HK-2 (cell line): ENCODE results near the gene TRAF3.
"Not testable (repeated sequence)": the region's sequence is repeated elsewhere in the genome, so short reads cannot be mapped to it uniquely, and the experiment has no call there.

Experiments used
- DNase-seq: peaks from one replicate; pipeline ENCODE4 v3.0.0-alpha.2; 2018; ENCODE audit not compliant: unreplicated experiment

TRAF3 gene

GRCh38 chr14:102865916-102866315 lies 88.7 kb downstream of the TRAF3 start:
- not testable (repeated sequence) for DNase-seq

DNA sequence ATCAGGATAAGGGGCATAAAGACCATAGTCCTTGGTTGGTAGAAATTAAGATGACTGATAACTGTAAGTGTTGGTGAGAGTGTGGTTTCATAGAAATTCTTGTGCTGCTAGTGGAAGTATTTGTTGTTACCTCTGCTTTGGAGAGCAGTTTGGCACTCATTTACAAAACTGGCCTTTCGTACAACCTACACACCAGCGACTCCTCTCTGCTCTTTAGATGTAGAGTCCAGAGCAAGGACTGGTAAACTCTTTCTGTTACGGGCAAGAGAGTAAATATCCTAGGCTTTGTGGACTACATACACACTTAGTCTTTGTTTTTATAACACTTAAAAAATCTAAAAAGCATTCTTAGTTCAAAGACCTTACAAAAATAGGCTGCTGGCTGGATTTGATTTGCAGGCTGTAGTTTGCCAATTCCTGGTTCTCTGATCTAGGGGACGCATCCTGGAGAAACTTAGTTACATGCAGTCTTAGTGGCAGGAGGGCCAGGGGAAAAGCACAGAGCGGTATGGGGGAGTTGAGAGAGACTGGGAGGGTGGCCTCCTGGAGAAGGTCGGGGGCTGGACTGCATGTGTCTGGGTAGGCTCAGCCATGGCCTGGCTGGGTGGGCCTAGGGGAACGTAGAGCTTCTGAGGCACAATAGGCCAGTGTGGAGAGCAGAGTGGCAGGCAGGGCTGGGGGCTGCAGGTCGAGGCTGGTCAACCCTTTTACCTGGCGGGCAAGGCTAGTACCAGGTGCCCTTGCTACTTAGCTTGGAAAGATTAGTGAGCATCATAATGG lies 89.9 kb downstream of the TRAF3 start:
- no peak for DNase-seq

GRCh38 chr14:102867826-102868580 lies 90.8 kb downstream of the TRAF3 start:
- no peak for DNase-seq

DNA sequence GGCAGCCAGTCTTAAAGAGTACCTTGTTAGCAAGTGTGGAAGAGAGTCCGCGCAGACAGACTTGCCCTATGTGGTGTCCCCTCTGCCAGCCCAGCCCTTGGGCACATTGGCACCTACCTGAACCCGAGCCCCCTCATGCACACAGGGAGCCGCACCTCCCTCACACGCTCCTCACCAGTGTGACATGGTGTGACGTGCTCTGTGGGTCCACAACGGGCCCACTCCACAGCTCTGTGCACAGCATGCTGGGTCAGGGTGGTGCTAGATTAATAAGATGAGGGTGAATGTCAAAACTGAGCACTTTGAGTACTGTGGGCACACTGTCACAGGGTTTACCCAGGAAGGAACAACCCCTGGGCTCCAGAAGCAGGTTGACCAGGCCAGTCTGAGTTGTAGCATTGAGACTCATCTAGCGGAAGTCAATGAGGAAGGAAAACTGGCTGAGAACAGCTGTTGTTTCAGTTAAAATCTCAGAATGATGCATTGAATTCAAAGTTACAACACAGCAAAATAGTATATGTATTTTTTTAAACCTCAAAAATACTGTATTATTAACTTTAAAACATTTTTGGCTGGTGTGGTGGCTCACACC lies 91.8 kb downstream of the TRAF3 start:
- DNase-seq, result no peak

DNA sequence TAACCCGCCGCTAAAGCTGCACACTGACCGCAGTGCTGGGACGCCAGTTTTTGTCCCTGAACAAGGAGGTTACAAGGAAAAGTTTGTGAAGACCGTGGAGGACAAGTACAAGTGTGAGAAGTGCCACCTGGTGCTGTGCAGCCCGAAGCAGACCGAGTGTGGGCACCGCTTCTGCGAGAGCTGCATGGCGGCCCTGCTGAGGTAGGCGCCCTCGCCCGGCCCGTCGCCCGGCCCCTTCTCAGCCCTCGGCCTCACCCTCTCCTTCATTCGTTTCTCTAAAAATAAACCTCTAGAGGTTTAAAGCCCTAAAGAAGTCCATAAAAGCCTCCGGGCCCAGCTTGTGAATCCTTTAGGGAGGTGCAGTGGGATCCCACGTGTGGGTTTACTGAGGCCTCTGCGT lies 93.0 kb downstream of the TRAF3 start:
- no peak for DNase-seq

DNA sequence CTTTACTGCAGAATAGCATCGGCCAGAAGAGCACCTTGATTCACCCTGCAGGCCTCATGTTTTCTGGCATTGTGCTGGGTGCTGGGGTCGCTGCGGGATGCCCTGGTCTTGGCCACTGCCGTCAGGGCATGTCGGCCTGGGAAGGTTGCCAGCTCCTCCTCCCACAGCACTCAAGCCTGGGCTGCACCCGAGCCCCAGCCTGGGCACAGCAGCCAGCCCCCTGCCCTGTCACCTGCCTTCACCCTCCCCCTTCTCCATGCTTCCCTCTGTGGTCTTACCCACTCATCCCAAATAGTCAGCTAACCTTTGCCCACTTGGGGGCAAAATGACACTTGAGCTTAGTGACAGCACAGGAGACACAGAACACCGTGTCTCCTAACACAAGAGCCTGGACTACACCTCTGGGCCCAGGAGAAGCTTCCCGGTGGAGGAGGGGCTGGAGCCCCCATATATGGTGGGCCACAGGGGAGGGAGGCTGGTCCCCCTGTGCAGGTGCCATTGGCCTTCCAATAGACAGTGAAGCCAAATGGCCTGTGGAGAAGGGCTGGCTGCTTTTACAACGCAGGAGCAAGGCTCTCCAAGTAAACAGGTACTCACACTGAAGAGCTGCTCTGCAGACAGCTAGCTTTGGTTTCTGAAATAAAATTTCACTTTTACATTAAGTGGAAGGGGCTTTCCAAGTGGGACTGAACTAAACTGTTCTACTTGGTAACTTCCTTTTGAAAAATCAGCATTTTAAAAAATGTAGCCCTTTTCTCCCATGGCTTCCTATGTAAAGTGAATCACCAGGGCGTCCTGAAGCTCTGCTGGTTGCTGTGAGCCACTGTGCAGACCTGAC lies 94.0 kb downstream of the TRAF3 start:
- no peak for DNase-seq

GRCh38 chr14:102872020-102872419 lies 94.8 kb downstream of the TRAF3 start:
- no peak for DNase-seq

GRCh38 chr14:102873131-102873530 lies 95.9 kb downstream of the TRAF3 start:
- DNase-seq, result no peak

- DNase-seq, result no peak
Measured at GRCh38 chr14:102873546-102874061, 96.4 kb downstream of the TRAF3 start.

DNA sequence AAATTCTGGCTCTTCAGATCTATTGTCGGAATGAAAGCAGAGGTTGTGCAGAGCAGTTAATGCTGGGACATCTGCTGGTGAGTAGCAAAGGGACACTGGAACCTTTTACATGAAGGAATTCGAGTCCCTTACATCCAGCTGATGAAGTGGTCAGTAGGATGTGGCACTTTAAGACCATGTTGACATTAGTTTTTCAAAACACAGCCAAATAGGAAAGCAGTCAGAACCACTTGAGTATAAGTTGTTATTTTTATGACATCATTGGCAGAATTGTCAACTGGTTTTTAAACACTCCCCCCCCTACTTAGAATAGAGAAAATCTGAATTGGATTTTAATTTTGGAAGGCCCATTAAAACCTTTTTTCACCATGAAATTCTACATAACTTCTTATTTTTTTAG lies 98.4 kb downstream of the TRAF3 start:
- DNase-seq, result no peak

- not testable (repeated sequence) for DNase-seq
Measured at GRCh38 chr14:102877511-102877910, 100.3 kb downstream of the TRAF3 start.

DNA sequence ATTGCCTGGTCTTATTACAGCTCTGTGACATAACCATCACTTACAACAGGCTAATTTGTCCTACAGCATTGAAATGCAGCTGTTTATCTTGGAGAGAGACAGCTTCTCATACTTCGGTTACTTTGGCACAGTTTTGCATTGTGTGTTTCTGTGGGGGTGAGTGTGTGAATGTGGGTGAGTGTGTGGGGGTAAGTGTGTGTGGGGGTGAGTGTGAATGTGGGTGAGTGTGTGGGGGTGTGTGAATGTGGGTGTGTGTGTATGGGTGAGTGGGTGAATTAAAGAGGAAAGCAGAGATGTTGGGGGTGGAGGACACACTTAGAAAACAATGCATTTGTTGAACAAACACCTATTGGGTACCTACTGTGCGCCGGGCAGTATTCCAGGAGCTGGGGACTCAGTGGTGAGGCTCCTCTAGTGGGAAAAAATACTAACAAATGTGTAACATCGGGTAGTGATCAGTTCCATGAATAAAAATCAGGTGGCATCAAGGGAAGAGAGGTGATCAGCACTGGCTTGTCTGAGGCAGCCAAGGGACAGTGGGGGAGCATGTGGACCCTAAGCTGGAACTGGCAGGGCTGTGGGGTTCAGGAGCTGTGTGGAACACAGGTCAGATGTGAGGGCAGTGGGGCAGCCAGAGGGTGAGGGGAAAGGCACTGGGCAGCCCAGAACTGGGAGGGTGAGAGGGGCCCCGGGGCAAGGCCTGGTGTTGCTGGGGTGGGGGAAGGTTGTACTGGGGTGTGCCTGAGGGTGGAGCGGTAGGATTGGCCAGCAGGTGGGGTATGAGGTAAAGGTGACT lies 101.1 kb downstream of the TRAF3 start:
- DNase-seq, result no peak

GRCh38 chr14:102878970-102879460 lies 101.8 kb downstream of the TRAF3 start:
- no peak for DNase-seq

- no peak for DNase-seq
Measured at GRCh38 chr14:102882226-102882906, 105.1 kb downstream of the TRAF3 start.

GRCh38 chr14:102883089-102883541 lies 105.9 kb downstream of the TRAF3 start:
- DNase-seq, result no peak

- DNase-seq, result no peak
Measured at GRCh38 chr14:102883554-102883953, 106.3 kb downstream of the TRAF3 start.

- DNase-seq, result no peak
Measured at GRCh38 chr14:102885737-102886447, 108.6 kb downstream of the TRAF3 start.

DNA sequence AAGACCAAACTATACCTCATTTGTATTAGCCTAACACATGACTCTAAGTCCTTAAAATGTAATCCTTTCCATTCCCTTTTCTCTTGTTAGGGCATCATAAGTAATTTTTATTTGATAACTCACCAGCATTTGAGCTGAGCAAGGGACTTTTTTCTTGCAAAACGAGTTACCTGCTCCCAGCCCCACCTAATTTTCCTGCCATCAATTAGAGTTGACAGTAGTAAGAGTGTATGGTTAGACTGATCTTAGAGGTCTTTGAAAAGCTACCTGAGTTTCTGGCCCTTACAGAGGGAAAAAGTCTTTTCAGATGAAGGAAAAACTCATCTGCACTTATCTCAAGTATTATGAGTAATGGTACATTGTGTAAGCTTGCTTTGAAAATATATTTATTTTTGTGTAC lies 111.5 kb downstream of the TRAF3 start:
- DNase-seq, result no peak

DNA sequence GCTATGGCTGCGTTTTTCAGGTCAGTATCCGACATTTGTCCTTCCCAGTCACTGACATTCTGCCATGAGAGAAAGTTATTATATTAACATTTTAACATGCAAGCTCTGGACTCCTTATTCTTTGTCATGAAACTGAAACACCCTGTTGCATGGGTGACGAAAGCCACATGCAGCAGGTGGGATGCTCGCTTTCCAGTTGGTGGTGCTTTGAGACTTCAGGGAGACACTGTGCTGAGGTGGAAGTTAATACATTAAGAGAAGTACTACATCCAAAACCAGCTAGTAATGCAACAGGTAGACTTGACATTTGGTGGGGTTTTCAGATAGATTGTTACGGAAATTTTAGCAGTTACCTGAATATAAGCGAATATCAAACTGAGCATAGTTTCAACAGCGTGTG lies 112.4 kb downstream of the TRAF3 start:
- DNase-seq, result no peak
